Measurements from ENCODE around the gene PNPLA6. TPM values are rescaled to one million over a fixed set of nuclear protein-coding genes. Genes with fewer than 3 reads are reported as not detected.

PNPLA6 gene
- total and polyA plus RNA-seq, 2 of the 8 experiments (the other 6 are each of a cell fraction or from before 2014, with no cell fraction given): 55.1 to 121 TPM

GRCh38 chr19:7549429-7550148 is 14.1 kb downstream of the PNPLA6 start:
- WGBS, 2 experiments (ENCODE audit: extremely low coverage in 1 of 2, insufficient coverage in 1 of 2, insufficient read length in 1 of 2, insufficient replicate concordance in 2 of 2, low coverage in 1 of 2, low lambda C conversion rate in 2 of 2, missing lambda C conversion rate in 1 of 2): 94% methylated on average over 31 of the region's 36 CpGs; no CpG with 5 or more reads in 1 of the 2 experiments
- Histone ChIP-seq H4K5ac (ENCODE audit: insufficient read length, low read depth, low read length) (no peak overlapping the region), H3K9ac (replicated peaks in 1 of 4; ENCODE audit: extremely low read depth in 1 of 4, low read depth in 3 of 4, low read length in 3 of 4) (no peak overlapping the region), H2BK15ac (ENCODE audit: low read length) (no peak overlapping the region), H2BK120ac (replicated peaks; ENCODE audit: low read depth, low read length) (no peak overlapping the region), H3K79me1 (ENCODE audit: low read depth, low read length) (no peaks in the 10 kb centered on the region), H3K56ac (replicated peaks; ENCODE audit: insufficient read length, low read depth, low read length) (no peak overlapping the region), H3K4me2 (ENCODE audit: insufficient read depth in 1 of 2, low read depth in 2 of 2, low read length in 2 of 2) (no peak overlapping the region; a peak in 1 of 4 replicates), H4K20me1 (replicated peaks in 1 of 2; ENCODE audit: control insufficient read depth in 1 of 2, insufficient read depth in 2 of 2, low read length in 2 of 2) (no peaks in the 10 kb centered on the region), H4K91ac (replicated peaks; ENCODE audit: insufficient read length, low read length) (no peak overlapping the region), H3K36me3 (ENCODE audit: control insufficient read depth in 2 of 4, insufficient read depth in 4 of 4, low read length in 3 of 4) (peaks cover 0 to 7% (median 3%) of the 10 kb centered on the region in 4 experiments; a peak in 4 of 8 replicates), H3K79me2 (ENCODE audit: control insufficient read depth in 1 of 2, insufficient read depth in 2 of 2, low read length in 2 of 2) (no peaks in the 10 kb centered on the region), H4K8ac (ENCODE audit: extremely low read depth, insufficient read depth, low read length) (peak overlapping the region; percentile 62; the same call in 1 of the 2 replicates), H3K27ac (ENCODE audit: low read depth, low read length) (no peak overlapping the region), H2BK20ac (ENCODE audit: low read length) (no peak overlapping the region), H3K9me3 (ENCODE audit: insufficient read depth in 2 of 2, low read depth in 1 of 2, low read length in 1 of 2) (no peaks in the 10 kb centered on the region), H2BK5ac (ENCODE audit: low read depth, low read length) (peak overlapping the region; percentile 68; the same call in 1 of the 2 replicates), H3K4me3 (ENCODE audit: extremely low read depth in 1 of 4, insufficient read depth in 2 of 4, low read depth in 3 of 4, low read length in 4 of 4) (no peak overlapping the region), H2AK5ac (ENCODE audit: low read depth, low read length) (no peak overlapping the region), H3K23me2 (ENCODE audit: low read depth, low read length) (peaks cover 2% of the 10 kb centered on the region; the same call in 1 of the 2 replicates), H3K4ac (replicated peaks; ENCODE audit: insufficient read length, low read depth, low read length) (no peak overlapping the region), H3K27me3 (replicated peaks in 1 of 4; ENCODE audit: control insufficient read depth in 3 of 4, extremely low read depth in 1 of 4, insufficient read depth in 3 of 4, low read length in 3 of 4) (no peaks in the 10 kb centered on the region), H3K4me1 (replicated peaks in 1 of 4; ENCODE audit: control insufficient read depth in 3 of 4, insufficient read depth in 4 of 4, low read length in 3 of 4) (peaks cover 0 to 7% (median 5%) of the 10 kb centered on the region in 4 experiments; a peak in 4 of 7 replicates), H2BK12ac (ENCODE audit: low read depth, low read length) (no peak overlapping the region), H3K23ac (ENCODE audit: insufficient read length) (no peak overlapping the region), H3K18ac (ENCODE audit: extremely low read depth, low read length) (no peak overlapping the region), H3K14ac (ENCODE audit: insufficient read length) (no peak overlapping the region), H2AFZ (ENCODE audit: low read length) (no peak overlapping the region)
- ChIA-PET POLR2A (ENCODE audit: partially characterized antibody) (interaction anchor here (1.6 kb wide), 1 partner anchor 15 kb away, joined by 7 read pairs; the partner anchor contains the start of gene PNPLA6), CTCF (ENCODE audit: partially characterized antibody) (interaction anchor here (0.8 to 1.8 kb wide), 2 partner anchors 15 to 88 kb away, joined by 3 read pairs; partner anchors contain the start of gene PNPLA6)
- TF ChIP-seq RFX5 (IDR thresholded peaks at IDR 0.05; ENCODE audit: borderline replicate concordance, low read depth, low read length) (no peak), JUN (IDR thresholded peaks at IDR 0.05; ENCODE audit: low read depth, low read length) (no peak), SP2 (IDR thresholded peaks at IDR 0.05; ENCODE audit: low read length) (no peak), CREB1 (IDR thresholded peaks at IDR 0.05) (no peak)
- no peak for DNase-seq (ENCODE audit: low read depth in 1 of 2, low spot score in 2 of 2)
- FAIRE-seq: no peak

All from H1 (cell line).